ENCODE data around the gene DPYSL5.

GRCh38 chr2:26959331-26959730 lies 111.4 kb downstream of the DPYSL5 start:
- TF ChIP-seq CTCF (IDR thresholded peaks at IDR 0.05; ENCODE audit: insufficient read depth, low read depth, low read length) (no peak), EZH2 (IDR thresholded peaks at IDR 0.05; ENCODE audit: insufficient read depth, low read length) (no peak)

Data from astrocyte (in vitro differentiated cells and primary cell).